GM23338 (cell line): ENCODE measurements around the gene TRAF7. TPM values are rescaled to one million over a fixed set of nuclear protein-coding genes. Genes with fewer than 3 reads are reported as not detected.

ENCODE experiments used
- ATAC-seq: fragments of 200-7000 bp; cut with Tn5 transposase; 3 replicates; pipeline ENCODE4 v1.9.1; 2020
- DNase-seq: peaks from one replicate; pipeline ENCODE4 v3.0.0-alpha.2; 2015; ENCODE audit warnings: low spot score
- H2AFZ ChIP-seq: fragments of 200-600 bp; sonication (generic); 2 replicates; pipeline ENCODE4 v1.8.0; 2016; ENCODE audit warnings: antibody characterized with exemption, mild to moderate bottlenecking, moderate library complexity
- H3F3A ChIP-seq: fragments of 200-600 bp; sonication (generic); replicated peaks from 2 replicates; pipeline ENCODE4 v1.8.0; 2017; ENCODE audit warnings: antibody characterized with exemption, mixed run types, low read depth
- H3K27ac ChIP-seq: fragments of 200-600 bp; sonication (generic); 2 replicates; pipeline ENCODE4 v1.6.1; 2016; ENCODE audit warnings: low read depth
- H3K27me3 ChIP-seq: fragments of 200-600 bp; sonication (generic); 2 replicates; pipeline ENCODE4 v1.8.0; 2016; ENCODE audit warnings: mild to moderate bottlenecking, mixed run types, moderate library complexity; ENCODE audit not compliant: insufficient read depth
- H3K36me3 ChIP-seq: fragments of 200-600 bp; sonication (generic); 2 replicates; pipeline ENCODE4 v1.8.0; 2016; ENCODE audit warnings: mild to moderate bottlenecking; ENCODE audit not compliant: insufficient read depth
- H3K4me1 ChIP-seq: fragments of 200-600 bp; sonication (generic); 2 replicates; pipeline ENCODE4 v1.8.0; 2016; ENCODE audit warnings: mild to moderate bottlenecking, moderate library complexity; ENCODE audit not compliant: insufficient read depth
- H3K4me2 ChIP-seq: fragments of 200-600 bp; sonication (generic); 2 replicates; pipeline ENCODE4 v1.7.1; 2017; ENCODE audit warnings: mixed run types
- H3K4me3 ChIP-seq: fragments of 200-600 bp; sonication (generic); 2 replicates; pipeline ENCODE4 v1.6.1; 2016; ENCODE audit warnings: mixed run types
- H3K79me2 ChIP-seq: fragments of 200-600 bp; sonication (generic); replicated peaks from 2 replicates; pipeline ENCODE4 v1.8.0; 2017; ENCODE audit warnings: mild to moderate bottlenecking; ENCODE audit not compliant: insufficient read depth
- H3K9me2 ChIP-seq: fragments of 200-600 bp; sonication (generic); 2 replicates; pipeline ENCODE4 v1.8.0; 2017; ENCODE audit not compliant: insufficient read depth
- H4K20me1 ChIP-seq: fragments of 200-600 bp; sonication (generic); replicated peaks from 2 replicates; pipeline ENCODE4 v1.8.0; 2017; ENCODE audit warnings: mild to moderate bottlenecking; ENCODE audit not compliant: insufficient read depth
- H3K27ac Mint-ChIP-seq: 2 replicates; pipeline ENCODE4 v1.8.0; 2020; ENCODE audit warnings: inconsistent platforms, mild to moderate bottlenecking, moderate library complexity, mixed read lengths
- H3K27me3 Mint-ChIP-seq: 3 replicates; pipeline ENCODE4 v1.8.0; 2022; ENCODE audit warnings: low read depth, mild to moderate bottlenecking, moderate library complexity, mixed read lengths, inconsistent platforms; ENCODE audit not compliant: insufficient read depth, poor library complexity
- H3K36me3 Mint-ChIP-seq: 3 replicates; pipeline ENCODE4 v1.8.0; 2021; ENCODE audit warnings: low read depth, mild to moderate bottlenecking, inconsistent platforms, moderate library complexity, mixed read lengths
- H3K4me1 Mint-ChIP-seq: 3 replicates; pipeline ENCODE4 v1.8.0; 2020; ENCODE audit warnings: mild to moderate bottlenecking, inconsistent platforms, mixed read lengths
- H3K4me3 Mint-ChIP-seq: 3 replicates; pipeline ENCODE4 v1.8.0; 2021; ENCODE audit warnings: moderate library complexity, mild to moderate bottlenecking, inconsistent platforms, mixed read lengths
- H3K9me3 Mint-ChIP-seq: 3 replicates; pipeline ENCODE4 v1.8.0; 2020; ENCODE audit warnings: moderate library complexity, mild to moderate bottlenecking, inconsistent platforms, mixed read lengths
- CREB1 ChIP-seq: fragments of 250-450 bp; sonication (Bioruptor Pico); IDR thresholded peaks from 2 replicates; pipeline ENCODE4 v1.5.0; 2020; ENCODE audit warnings: low read depth, mild to moderate bottlenecking, moderate library complexity
- EZH2 ChIP-seq: fragments of 200-600 bp; sonication (generic); IDR thresholded peaks from one replicate; pipeline ENCODE4 v1.8.0; 2017; ENCODE audit warnings: antibody characterized with exemption, mild to moderate bottlenecking, low read depth; ENCODE audit not compliant: unreplicated experiment
- EZH2phosphoT487 ChIP-seq: fragments of 200-600 bp; sonication (generic); IDR thresholded peaks from one replicate; pipeline ENCODE4 v1.8.1; 2018; ENCODE audit warnings: antibody characterized with exemption; ENCODE audit not compliant: unreplicated experiment
- JUNB ChIP-seq: IDR thresholded peaks from one replicate; pipeline ENCODE4 v1.6.1; 2016; ENCODE audit warnings: antibody characterized with exemption; ENCODE audit not compliant: unreplicated experiment
- NANOG ChIP-seq: IDR thresholded peaks from 2 replicates; pipeline ENCODE4 v1.6.1; 2016; ENCODE audit warnings: antibody characterized with exemption, borderline replicate concordance
- POLR2AphosphoS5 ChIP-seq: IDR thresholded peaks from 2 replicates; pipeline ENCODE4 v1.6.1; 2016; ENCODE audit warnings: antibody characterized with exemption, low read depth
- STAT1 ChIP-seq: IDR thresholded peaks from one replicate; pipeline ENCODE4 v1.6.1; 2016; ENCODE audit warnings: antibody characterized with exemption; ENCODE audit not compliant: unreplicated experiment
- ZNF114 ChIP-seq: fragments of 250-450 bp; sonication (Bioruptor Pico); IDR thresholded peaks from 2 replicates; pipeline ENCODE4 v1.5.0; 2020; ENCODE audit warnings: mild to moderate bottlenecking, moderate library complexity
- ZNF331 ChIP-seq: fragments of 250-450 bp; sonication (Bioruptor Pico); IDR thresholded peaks from 2 replicates; pipeline ENCODE4 v1.5.0; 2020; ENCODE audit warnings: low read depth, mild to moderate bottlenecking, moderate library complexity
- polyA plus RNA-seq: library from polyadenylated mRNA; unstranded; fragments of >200 nt; fragmentation: Nextera tagmentation; extraction: Ambion mirVana; gene quantifications from 2 replicates; pipeline ENCODE4 v1.2.1, GENCODE V29; 2016
- total RNA-seq: library from RNA; depleted of rRNA; stranded (reverse); fragments of >200 nt; shearing (Covaris generic); gene quantifications from 2 replicates; pipeline ENCODE4 v1.2.3, GENCODE V29; 2014
- TF ChIP-seq, protein P1 (sequence below): fragments of 250-450 bp; sonication (Bioruptor Pico); IDR thresholded peaks from 2 replicates; pipeline ENCODE4 v1.5.0; 2020; ENCODE audit warnings: mild to moderate bottlenecking, moderate library complexity
- TF ChIP-seq, protein P2 (sequence below), 2 experiments: fragments of 200-600 bp in 1 of 2; sonication (generic) in 1 of 2; conservative IDR thresholded peaks; 2 replicates each; pipeline versions ENCODE4 v1.5.1 to v1.6.1; 2016 to 2017; ENCODE audit warnings: antibody characterized with exemption in 2 of 2, low read depth in 2 of 2, mild to moderate bottlenecking in 2 of 2, moderate library complexity in 1 of 2
- TF ChIP-seq, protein P3 (sequence below): IDR thresholded peaks from one replicate; pipeline ENCODE4 v1.6.1; 2018; ENCODE audit warnings: antibody characterized with exemption; ENCODE audit not compliant: unreplicated experiment
- TF ChIP-seq, protein P4 (sequence below): IDR thresholded peaks from 2 replicates; pipeline ENCODE4 v1.6.1; 2016; ENCODE audit warnings: antibody characterized with exemption

TRAF7 gene
- total and polyA plus RNA-seq, 2 experiments from 2014 or later, result 36.4 to 133 TPM

DNA sequence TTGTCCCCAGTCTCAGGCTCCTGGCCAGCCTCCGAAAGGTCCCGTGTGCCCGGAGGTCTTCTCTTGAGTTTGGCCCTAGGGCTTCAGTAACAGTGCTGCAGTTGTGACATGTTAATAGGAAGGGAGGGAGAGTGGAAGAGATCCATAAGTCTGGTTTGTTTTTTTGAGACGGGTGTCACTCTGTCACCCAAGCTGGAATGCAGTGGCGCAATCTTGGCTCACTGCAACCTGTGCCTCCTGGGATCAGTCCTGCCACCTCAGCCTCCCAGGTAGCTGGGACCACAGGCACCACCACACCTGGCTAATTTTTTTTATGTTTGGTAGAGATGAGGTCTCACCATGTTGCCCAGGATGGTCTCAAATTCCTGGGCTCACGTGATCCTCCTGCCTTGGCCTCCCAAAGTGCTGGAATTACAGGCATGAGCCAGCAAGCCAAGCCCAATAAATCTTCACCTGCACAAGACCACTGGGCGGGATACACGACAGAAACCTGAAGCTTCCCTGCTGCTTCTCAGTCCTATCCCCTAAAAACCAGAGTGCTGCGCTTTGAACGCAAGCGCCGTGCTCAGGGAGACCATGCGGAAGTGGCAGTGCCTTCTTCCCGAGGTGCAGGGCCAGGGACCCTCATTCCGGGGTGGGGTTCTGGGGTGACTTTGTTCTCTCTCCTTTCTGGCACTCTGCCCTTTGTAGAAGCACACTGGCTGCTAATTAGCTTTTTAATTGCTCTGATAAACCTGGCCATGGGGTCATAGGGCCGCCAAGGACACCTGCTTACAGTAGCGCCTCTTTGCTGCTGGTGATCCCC is 10.9 kb downstream of the TRAF7 start:
- Mint-ChIP-seq H3K9me3 (no peaks in the 10 kb centered on the region; the same call in 2 of the 3 replicates), H3K4me1 (peaks cover 2% of the 10 kb centered on the region; the same call in 2 of the 3 replicates), H3K36me3 (peaks cover 34% of the 10 kb centered on the region), H3K27ac (no peak overlapping the region), H3K4me3 (no peak overlapping the region; the same call in 2 of the 3 replicates), H3K27me3 (peaks cover 16% of the 10 kb centered on the region)
- Histone ChIP-seq H3K27me3 (no peaks in the 10 kb centered on the region), H3K4me1 (no peaks in the 10 kb centered on the region), H3K79me2 (peaks cover 19% of the 10 kb centered on the region), H3K4me2 (no peak overlapping the region), H3F3A (peaks cover 13% of the 10 kb centered on the region; the same call in 1 of the 2 replicates), H3K9me2 (no peaks in the 10 kb centered on the region), H3K4me3 (no peak overlapping the region), H3K27ac (no peak overlapping the region), H2AFZ (no peak overlapping the region), H3K36me3 (peaks cover 4% of the 10 kb centered on the region; the same call in 1 of the 2 replicates), H4K20me1 (no peaks in the 10 kb centered on the region; the same call in none of the 2 replicates)
- no peak for ATAC-seq
- no peak for TF ChIP-seq JUNB
- TF ChIP-seq, protein P1, sequence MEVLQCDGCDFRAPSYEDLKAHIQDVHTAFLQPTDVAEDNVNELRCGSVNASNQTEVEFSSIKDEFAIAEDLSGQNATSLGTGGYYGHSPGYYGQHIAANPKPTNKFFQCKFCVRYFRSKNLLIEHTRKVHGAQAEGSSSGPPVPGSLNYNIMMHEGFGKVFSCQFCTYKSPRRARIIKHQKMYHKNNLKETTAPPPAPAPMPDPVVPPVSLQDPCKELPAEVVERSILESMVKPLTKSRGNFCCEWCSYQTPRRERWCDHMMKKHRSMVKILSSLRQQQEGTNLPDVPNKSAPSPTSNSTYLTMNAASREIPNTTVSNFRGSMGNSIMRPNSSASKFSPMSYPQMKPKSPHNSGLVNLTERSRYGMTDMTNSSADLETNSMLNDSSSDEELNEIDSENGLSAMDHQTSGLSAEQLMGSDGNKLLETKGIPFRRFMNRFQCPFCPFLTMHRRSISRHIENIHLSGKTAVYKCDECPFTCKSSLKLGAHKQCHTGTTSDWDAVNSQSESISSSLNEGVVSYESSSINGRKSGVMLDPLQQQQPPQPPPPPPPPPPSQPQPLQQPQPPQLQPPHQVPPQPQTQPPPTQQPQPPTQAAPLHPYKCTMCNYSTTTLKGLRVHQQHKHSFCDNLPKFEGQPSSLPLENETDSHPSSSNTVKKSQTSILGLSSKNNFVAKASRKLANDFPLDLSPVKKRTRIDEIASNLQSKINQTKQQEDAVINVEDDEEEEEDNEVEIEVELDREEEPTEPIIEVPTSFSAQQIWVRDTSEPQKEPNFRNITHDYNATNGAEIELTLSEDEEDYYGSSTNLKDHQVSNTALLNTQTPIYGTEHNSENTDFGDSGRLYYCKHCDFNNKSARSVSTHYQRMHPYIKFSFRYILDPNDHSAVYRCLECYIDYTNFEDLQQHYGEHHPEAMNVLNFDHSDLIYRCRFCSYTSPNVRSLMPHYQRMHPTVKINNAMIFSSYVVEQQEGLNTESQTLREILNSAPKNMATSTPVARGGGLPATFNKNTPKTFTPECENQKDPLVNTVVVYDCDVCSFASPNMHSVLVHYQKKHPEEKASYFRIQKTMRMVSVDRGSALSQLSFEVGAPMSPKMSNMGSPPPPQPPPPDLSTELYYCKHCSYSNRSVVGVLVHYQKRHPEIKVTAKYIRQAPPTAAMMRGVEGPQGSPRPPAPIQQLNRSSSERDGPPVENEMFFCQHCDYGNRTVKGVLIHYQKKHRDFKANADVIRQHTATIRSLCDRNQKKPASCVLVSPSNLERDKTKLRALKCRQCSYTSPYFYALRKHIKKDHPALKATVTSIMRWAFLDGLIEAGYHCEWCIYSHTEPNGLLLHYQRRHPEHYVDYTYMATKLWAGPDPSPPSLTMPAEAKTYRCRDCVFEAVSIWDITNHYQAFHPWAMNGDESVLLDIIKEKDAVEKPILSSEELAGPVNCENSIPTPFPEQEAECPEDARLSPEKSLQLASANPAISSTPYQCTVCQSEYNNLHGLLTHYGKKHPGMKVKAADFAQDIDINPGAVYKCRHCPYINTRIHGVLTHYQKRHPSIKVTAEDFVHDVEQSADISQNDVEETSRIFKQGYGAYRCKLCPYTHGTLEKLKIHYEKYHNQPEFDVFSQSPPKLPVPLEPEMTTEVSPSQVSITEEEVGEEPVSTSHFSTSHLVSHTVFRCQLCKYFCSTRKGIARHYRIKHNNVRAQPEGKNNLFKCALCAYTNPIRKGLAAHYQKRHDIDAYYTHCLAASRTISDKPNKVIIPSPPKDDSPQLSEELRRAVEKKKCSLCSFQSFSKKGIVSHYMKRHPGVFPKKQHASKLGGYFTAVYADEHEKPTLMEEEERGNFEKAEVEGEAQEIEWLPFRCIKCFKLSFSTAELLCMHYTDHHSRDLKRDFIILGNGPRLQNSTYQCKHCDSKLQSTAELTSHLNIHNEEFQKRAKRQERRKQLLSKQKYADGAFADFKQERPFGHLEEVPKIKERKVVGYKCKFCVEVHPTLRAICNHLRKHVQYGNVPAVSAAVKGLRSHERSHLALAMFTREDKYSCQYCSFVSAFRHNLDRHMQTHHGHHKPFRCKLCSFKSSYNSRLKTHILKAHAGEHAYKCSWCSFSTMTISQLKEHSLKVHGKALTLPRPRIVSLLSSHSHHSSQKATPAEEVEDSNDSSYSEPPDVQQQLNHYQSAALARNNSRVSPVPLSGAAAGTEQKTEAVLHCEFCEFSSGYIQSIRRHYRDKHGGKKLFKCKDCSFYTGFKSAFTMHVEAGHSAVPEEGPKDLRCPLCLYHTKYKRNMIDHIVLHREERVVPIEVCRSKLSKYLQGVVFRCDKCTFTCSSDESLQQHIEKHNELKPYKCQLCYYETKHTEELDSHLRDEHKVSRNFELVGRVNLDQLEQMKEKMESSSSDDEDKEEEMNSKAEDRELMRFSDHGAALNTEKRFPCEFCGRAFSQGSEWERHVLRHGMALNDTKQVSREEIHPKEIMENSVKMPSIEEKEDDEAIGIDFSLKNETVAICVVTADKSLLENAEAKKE (CRISPR knock-in tag), result no peak
- TF ChIP-seq STAT1, result no peak
- no peak for TF ChIP-seq CREB1 (CRISPR knock-in tag)
- TF ChIP-seq, protein P2, sequence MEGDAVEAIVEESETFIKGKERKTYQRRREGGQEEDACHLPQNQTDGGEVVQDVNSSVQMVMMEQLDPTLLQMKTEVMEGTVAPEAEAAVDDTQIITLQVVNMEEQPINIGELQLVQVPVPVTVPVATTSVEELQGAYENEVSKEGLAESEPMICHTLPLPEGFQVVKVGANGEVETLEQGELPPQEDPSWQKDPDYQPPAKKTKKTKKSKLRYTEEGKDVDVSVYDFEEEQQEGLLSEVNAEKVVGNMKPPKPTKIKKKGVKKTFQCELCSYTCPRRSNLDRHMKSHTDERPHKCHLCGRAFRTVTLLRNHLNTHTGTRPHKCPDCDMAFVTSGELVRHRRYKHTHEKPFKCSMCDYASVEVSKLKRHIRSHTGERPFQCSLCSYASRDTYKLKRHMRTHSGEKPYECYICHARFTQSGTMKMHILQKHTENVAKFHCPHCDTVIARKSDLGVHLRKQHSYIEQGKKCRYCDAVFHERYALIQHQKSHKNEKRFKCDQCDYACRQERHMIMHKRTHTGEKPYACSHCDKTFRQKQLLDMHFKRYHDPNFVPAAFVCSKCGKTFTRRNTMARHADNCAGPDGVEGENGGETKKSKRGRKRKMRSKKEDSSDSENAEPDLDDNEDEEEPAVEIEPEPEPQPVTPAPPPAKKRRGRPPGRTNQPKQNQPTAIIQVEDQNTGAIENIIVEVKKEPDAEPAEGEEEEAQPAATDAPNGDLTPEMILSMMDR (conservative IDR thresholded peaks at IDR 0.05; ENCODE audit: low read depth in 2 of 2), result no peak
- TF ChIP-seq, protein P3, sequence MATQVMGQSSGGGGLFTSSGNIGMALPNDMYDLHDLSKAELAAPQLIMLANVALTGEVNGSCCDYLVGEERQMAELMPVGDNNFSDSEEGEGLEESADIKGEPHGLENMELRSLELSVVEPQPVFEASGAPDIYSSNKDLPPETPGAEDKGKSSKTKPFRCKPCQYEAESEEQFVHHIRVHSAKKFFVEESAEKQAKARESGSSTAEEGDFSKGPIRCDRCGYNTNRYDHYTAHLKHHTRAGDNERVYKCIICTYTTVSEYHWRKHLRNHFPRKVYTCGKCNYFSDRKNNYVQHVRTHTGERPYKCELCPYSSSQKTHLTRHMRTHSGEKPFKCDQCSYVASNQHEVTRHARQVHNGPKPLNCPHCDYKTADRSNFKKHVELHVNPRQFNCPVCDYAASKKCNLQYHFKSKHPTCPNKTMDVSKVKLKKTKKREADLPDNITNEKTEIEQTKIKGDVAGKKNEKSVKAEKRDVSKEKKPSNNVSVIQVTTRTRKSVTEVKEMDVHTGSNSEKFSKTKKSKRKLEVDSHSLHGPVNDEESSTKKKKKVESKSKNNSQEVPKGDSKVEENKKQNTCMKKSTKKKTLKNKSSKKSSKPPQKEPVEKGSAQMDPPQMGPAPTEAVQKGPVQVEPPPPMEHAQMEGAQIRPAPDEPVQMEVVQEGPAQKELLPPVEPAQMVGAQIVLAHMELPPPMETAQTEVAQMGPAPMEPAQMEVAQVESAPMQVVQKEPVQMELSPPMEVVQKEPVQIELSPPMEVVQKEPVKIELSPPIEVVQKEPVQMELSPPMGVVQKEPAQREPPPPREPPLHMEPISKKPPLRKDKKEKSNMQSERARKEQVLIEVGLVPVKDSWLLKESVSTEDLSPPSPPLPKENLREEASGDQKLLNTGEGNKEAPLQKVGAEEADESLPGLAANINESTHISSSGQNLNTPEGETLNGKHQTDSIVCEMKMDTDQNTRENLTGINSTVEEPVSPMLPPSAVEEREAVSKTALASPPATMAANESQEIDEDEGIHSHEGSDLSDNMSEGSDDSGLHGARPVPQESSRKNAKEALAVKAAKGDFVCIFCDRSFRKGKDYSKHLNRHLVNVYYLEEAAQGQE, result no peak
- TF ChIP-seq EZH2, result no peak
- TF ChIP-seq ZNF331 (CRISPR knock-in tag), result no peak
- no peak for TF ChIP-seq NANOG
- no peak for TF ChIP-seq POLR2AphosphoS5
- TF ChIP-seq, protein P4, sequence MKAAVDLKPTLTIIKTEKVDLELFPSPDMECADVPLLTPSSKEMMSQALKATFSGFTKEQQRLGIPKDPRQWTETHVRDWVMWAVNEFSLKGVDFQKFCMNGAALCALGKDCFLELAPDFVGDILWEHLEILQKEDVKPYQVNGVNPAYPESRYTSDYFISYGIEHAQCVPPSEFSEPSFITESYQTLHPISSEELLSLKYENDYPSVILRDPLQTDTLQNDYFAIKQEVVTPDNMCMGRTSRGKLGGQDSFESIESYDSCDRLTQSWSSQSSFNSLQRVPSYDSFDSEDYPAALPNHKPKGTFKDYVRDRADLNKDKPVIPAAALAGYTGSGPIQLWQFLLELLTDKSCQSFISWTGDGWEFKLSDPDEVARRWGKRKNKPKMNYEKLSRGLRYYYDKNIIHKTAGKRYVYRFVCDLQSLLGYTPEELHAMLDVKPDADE, result no peak
- TF ChIP-seq EZH2phosphoT487, result no peak
- TF ChIP-seq ZNF114 (CRISPR knock-in tag), result no peak
- no peak for DNase-seq
